GM12878 (cell line): ENCODE results near the gene PARM1. TPM values are rescaled to one million over a fixed set of nuclear protein-coding genes. Genes with fewer than 3 reads are reported as not detected.

ENCODE experiments used
- CEBPZ ChIP-seq: fragments of 150-350 bp; IDR thresholded peaks from 2 replicates; pipeline ENCODE4 v1.6.1; 2016; ENCODE audit warnings: low read depth, low read length
- EED ChIP-seq: sonication (generic); IDR thresholded peaks from 2 replicates; pipeline ENCODE4 v1.6.1; 2016; ENCODE audit warnings: antibody characterized with exemption, low read depth
- EGR1 ChIP-seq, 2 experiments: IDR thresholded peaks; 1 replicate in 1 of 2; 2 replicates in 1 of 2; pipeline ENCODE4 v1.6.1; 2011 to 2012; ENCODE audit warnings: low read depth in 2 of 2, low read length in 2 of 2, borderline replicate concordance in 1 of 2, mild to moderate bottlenecking in 1 of 2, moderate library complexity in 1 of 2
- FOXK2 ChIP-seq: fragments of 450-650 bp; IDR thresholded peaks from 2 replicates; pipeline ENCODE4 v1.6.1; 2017; ENCODE audit warnings: mild to moderate bottlenecking, moderate library complexity
- FOXM1 ChIP-seq: IDR thresholded peaks from 2 replicates; pipeline ENCODE4 v1.6.1; 2012; ENCODE audit warnings: low read depth, mild to moderate bottlenecking, inconsistent platforms, low read length, moderate library complexity
- KLF5 ChIP-seq: fragments of 450-650 bp; IDR thresholded peaks from 2 replicates; pipeline ENCODE4 v1.6.1; 2014; ENCODE audit warnings: mild to moderate bottlenecking; ENCODE audit not compliant: partially characterized antibody
- MYC ChIP-seq: IDR thresholded peaks from 2 replicates; pipeline ENCODE4 v1.6.1; 2011; ENCODE audit warnings: mild to moderate bottlenecking, low read length, moderate library complexity, inconsistent platforms; ENCODE audit not compliant: insufficient read depth, insufficient replicate concordance, insufficient read length, severe bottlenecking
- NKRF ChIP-seq: fragments of 450-650 bp; conservative IDR thresholded peaks from 2 replicates; pipeline ENCODE4 v1.6.1; 2017; ENCODE audit warnings: mild to moderate bottlenecking, moderate library complexity
- NR2F1 ChIP-seq: fragments of 450-650 bp; conservative IDR thresholded peaks from 2 replicates; pipeline ENCODE4 v1.6.1; 2017; ENCODE audit warnings: mild to moderate bottlenecking
- PAX8 ChIP-seq: fragments of 450-650 bp; IDR thresholded peaks from 2 replicates; pipeline ENCODE4 v1.6.1; 2017; ENCODE audit warnings: mild to moderate bottlenecking, moderate library complexity
- RCOR1 ChIP-seq: conservative IDR thresholded peaks from 2 replicates; pipeline ENCODE4 v1.6.1; 2012; ENCODE audit warnings: low read depth, low read length, improper control_type of control experiment
- SMC3 ChIP-seq: IDR thresholded peaks from 2 replicates; pipeline ENCODE4 v1.6.1; 2011; ENCODE audit warnings: low read length, improper control_type of control experiment, borderline replicate concordance
- SUZ12 ChIP-seq: fragments of 200-600 bp; sonication (generic); IDR thresholded peaks from one replicate; pipeline ENCODE4 v1.6.1; 2018; ENCODE audit warnings: antibody characterized with exemption, mild to moderate bottlenecking; ENCODE audit not compliant: unreplicated experiment
- TAF1 ChIP-seq: IDR thresholded peaks from 2 replicates; pipeline ENCODE4 v1.6.1; 2011; ENCODE audit warnings: mild to moderate bottlenecking, low read depth, low read length, borderline replicate concordance
- TARDBP ChIP-seq: IDR thresholded peaks from 2 replicates; pipeline ENCODE4 v1.6.1; 2016; ENCODE audit warnings: borderline replicate concordance
- TCF3 ChIP-seq: IDR thresholded peaks from 2 replicates; pipeline ENCODE4 v1.6.1; 2012; ENCODE audit warnings: low read depth, mild to moderate bottlenecking, low read length, borderline replicate concordance; ENCODE audit not compliant: insufficient read depth
- YY1 ChIP-seq: IDR thresholded peaks from 2 replicates; pipeline ENCODE4 v1.6.1; 2011; ENCODE audit warnings: low read depth, mild to moderate bottlenecking, low read length
- ZNF687 ChIP-seq: fragments of 450-650 bp; IDR thresholded peaks from 2 replicates; pipeline ENCODE4 v1.6.1; 2017; ENCODE audit warnings: mild to moderate bottlenecking, moderate library complexity
- polyA plus RNA-seq, 11 experiments: library from polyadenylated mRNA; depleted of rRNA in 4 of 11; unstranded in 6 of 11; stranded (reverse) in 5 of 11; fragments of >200 nt; fragmentation: Nextera tagmentation in 4 of 11; fragmentation: Illumina TruSeq in 1 of 11; extraction: Ambion mirVana in 4 of 11; extraction: Trizol in 1 of 11; gene quantifications; 1 replicate in 1 of 11; 2 replicates in 10 of 11; pipeline versions ENCODE4 v1.2.1 to v1.2.3, GENCODE V29; 2011 to 2016; ENCODE audit warnings: inconsistent platforms in 2 of 11, missing spikeins in 2 of 11, low read depth in 1 of 11
- total RNA-seq, 4 experiments: library from RNA; depleted of rRNA in 3 of 4; stranded (reverse); fragments of >200 nt in 3 of 4; fragmentation: Illumina TruSeq in 1 of 4; extraction: Trizol in 1 of 4; gene quantifications; 2 replicates each; pipeline versions ENCODE4 v1.2.1 to v1.2.3, GENCODE V29; 2013 to 2021

The PARM1 gene
- total and polyA plus RNA-seq, 10 of the 15 experiments (the other 5 are each of a cell fraction or from before 2014, with no cell fraction given) = 13.9 to 56.2 (median 41.3) TPM

GRCh38 chr4:74932832-74933561, at the start of gene PARM1 (continued):
- TF ChIP-seq FOXM1 (no peak), MYC (peak; percentile 22), ZNF687 (0 out of 2 replicates have a peak, but pooled peaks have one; percentile 20), KLF5 (no peak), FOXK2 (no peak), SUZ12 (peak; percentile 85), EGR1 (IDR thresholded peaks at IDR 0.05; ENCODE audit: borderline replicate concordance in 1 of 2, low read depth in 2 of 2, low read length in 2 of 2) (peak in 1 of 2 experiments; percentile 67; a peak in 1 of 3 replicates), YY1 (0 out of 2 replicates have a peak, but pooled peaks have one; percentile 13), RCOR1 (0 out of 2 replicates have a peak, but pooled peaks have one; percentile 38), PAX8 (no peak), NR2F1 (peak; percentile 43), SMC3 (peak; percentile 86), EED (peak; percentile 21), TAF1 (peak; percentile 40; the same call in 1 of the 2 replicates), TARDBP (no peak), CEBPZ (no peak), NKRF (0 out of 2 replicates have a peak, but pooled peaks have one; percentile 12), TCF3 (0 out of 2 replicates have a peak, but pooled peaks have one; percentile 22)
